ENCODE results near the gene SLC29A3.

- no peak for TF ChIP-seq CTCF (IDR thresholded peaks at IDR 0.05; ENCODE audit: borderline replicate concordance, extremely low read depth, low read length, poor library complexity, severe bottlenecking)
- no peak for TF ChIP-seq EZH2 (IDR thresholded peaks at IDR 0.05; ENCODE audit: borderline replicate concordance, low read depth, low read length, severe bottlenecking)
These were observed 24.9 kb upstream of the SLC29A3 start for GRCh38 chr10:71294091-71294561.

All from DND-41 (cell line).